ENCODE data around the gene TNIP2.

Gene TNIP2

DNA sequence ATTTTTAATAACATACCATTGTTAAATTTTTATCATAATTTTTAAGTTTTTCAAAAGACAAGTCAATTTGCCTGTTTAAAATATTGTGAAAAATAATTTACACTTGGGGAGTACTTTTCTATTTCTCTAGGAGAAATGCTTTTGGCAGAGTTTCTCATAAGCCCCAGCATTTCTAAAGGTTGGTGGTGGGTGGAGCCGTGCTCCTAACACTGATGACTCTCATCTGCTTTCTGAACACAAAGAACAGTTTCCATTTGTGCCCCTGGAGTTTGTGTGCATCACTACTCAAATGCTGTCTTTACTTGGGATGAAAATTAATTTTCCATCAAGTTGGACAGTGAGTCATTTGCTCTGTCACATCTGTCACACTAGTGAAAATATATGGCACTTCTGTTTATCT, 57.6 kb downstream of the TNIP2 start:
- Histone ChIP-seq H3K27me3 (ENCODE audit: control insufficient read depth in 1 of 2, insufficient read depth in 1 of 2, low read length in 2 of 2) (no peaks in the 10 kb centered on the region), H3K23ac (ENCODE audit: low read length in 2 of 2) (no peak overlapping the region), H4K91ac (ENCODE audit: low read length) (no peak overlapping the region), H4K8ac (ENCODE audit: low read length) (no peak overlapping the region), H2BK5ac (ENCODE audit: low read depth, low read length, poor library complexity, severe bottlenecking) (no peak overlapping the region), H3K9me3 (ENCODE audit: control insufficient read depth, low read length) (no peaks in the 10 kb centered on the region), H2BK12ac (ENCODE audit: low read length in 2 of 2) (no peak overlapping the region), H3K79me1 (replicated peaks; ENCODE audit: low read length, poor library complexity, severe bottlenecking) (peaks cover 37% of the 10 kb centered on the region), H3K14ac (ENCODE audit: low read length in 2 of 2) (no peak overlapping the region), H3K36me3 (ENCODE audit: control insufficient read depth in 1 of 2, insufficient read depth in 2 of 2, low read depth in 1 of 2, low read length in 2 of 2) (peaks cover 61 to 97% of the 10 kb centered on the region in 2 experiments), H2BK120ac (ENCODE audit: low read depth, low read length) (no peak overlapping the region), H3K4ac (ENCODE audit: low read depth in 1 of 2, low read length in 2 of 2) (no peak overlapping the region), H3K4me1 (ENCODE audit: control insufficient read depth, insufficient read depth, low read depth, low read length) (peaks cover 14% of the 10 kb centered on the region), H3K4me3 (ENCODE audit: insufficient read depth in 1 of 2, low read depth in 1 of 2, low read length in 2 of 2) (no peak overlapping the region), H3K4me2 (ENCODE audit: low read length, poor library complexity, severe bottlenecking) (no peak overlapping the region), H2BK15ac (ENCODE audit: low read depth, poor library complexity, severe bottlenecking) (no peak overlapping the region), H2AFZ (ENCODE audit: low read depth, low read length) (no peak overlapping the region), H3K27ac (ENCODE audit: low read length, poor library complexity, severe bottlenecking) (no peak overlapping the region), H3K18ac (ENCODE audit: low read depth in 1 of 2, low read length in 2 of 2) (no peak overlapping the region), H2AK5ac (ENCODE audit: low read length, severe bottlenecking) (no peak overlapping the region), H3K9ac (ENCODE audit: low read length) (no peak overlapping the region)
- DNase-seq = no peak
- WGBS = 71% methylated on average over 1 of the region's 1 CpG

DNA sequence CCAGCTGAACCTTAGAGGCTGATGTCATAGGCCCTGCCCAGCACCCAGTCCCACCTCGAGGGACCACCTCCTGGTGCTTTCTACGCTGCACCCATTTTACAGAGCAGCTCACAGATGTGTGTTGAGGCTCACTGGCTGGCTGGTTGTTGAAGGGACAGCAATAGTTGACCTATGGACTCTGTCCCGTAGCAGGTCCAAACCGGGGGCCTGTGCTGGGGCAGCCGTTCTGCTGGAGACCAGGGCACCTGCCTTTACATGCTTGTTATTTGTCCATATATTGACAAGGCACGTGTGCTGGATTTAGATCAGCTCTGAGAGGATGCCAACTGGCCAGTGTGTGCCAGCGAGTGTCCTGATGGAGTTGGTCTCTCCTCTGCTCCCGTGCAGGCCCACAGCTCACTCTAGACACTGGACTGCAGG, 58.1 kb downstream of the TNIP2 start:
- Histone ChIP-seq H3K36me3 (ENCODE audit: control insufficient read depth in 1 of 2, insufficient read depth in 2 of 2, low read depth in 1 of 2, low read length in 2 of 2) (peaks cover 60 to 97% of the 10 kb centered on the region in 2 experiments), H2BK12ac (ENCODE audit: low read length in 2 of 2) (no peak overlapping the region), H3K18ac (ENCODE audit: low read depth in 1 of 2, low read length in 2 of 2) (no peak overlapping the region), H3K4me1 (ENCODE audit: control insufficient read depth, insufficient read depth, low read depth, low read length) (peaks cover 14% of the 10 kb centered on the region), H3K4me3 (ENCODE audit: insufficient read depth in 1 of 2, low read depth in 1 of 2, low read length in 2 of 2) (no peak overlapping the region), H3K4me2 (ENCODE audit: low read length, poor library complexity, severe bottlenecking) (no peak overlapping the region), H2BK5ac (ENCODE audit: low read depth, low read length, poor library complexity, severe bottlenecking) (no peak overlapping the region), H2BK15ac (ENCODE audit: low read depth, poor library complexity, severe bottlenecking) (no peak overlapping the region), H2BK120ac (ENCODE audit: low read depth, low read length) (no peak overlapping the region), H3K23ac (ENCODE audit: low read length in 2 of 2) (no peak overlapping the region), H3K14ac (ENCODE audit: low read length in 2 of 2) (no peak overlapping the region), H3K4ac (ENCODE audit: low read depth in 1 of 2, low read length in 2 of 2) (no peak overlapping the region), H3K9me3 (ENCODE audit: control insufficient read depth, low read length) (no peaks in the 10 kb centered on the region), H2AK5ac (ENCODE audit: low read length, severe bottlenecking) (no peak overlapping the region), H3K9ac (ENCODE audit: low read length) (no peak overlapping the region), H3K79me1 (replicated peaks; ENCODE audit: low read length, poor library complexity, severe bottlenecking) (peaks cover 32% of the 10 kb centered on the region), H3K27ac (ENCODE audit: low read length, poor library complexity, severe bottlenecking) (no peak overlapping the region), H3K27me3 (ENCODE audit: control insufficient read depth in 1 of 2, insufficient read depth in 1 of 2, low read length in 2 of 2) (no peaks in the 10 kb centered on the region), H4K91ac (ENCODE audit: low read length) (no peak overlapping the region), H4K8ac (ENCODE audit: low read length) (no peak overlapping the region), H2AFZ (ENCODE audit: low read depth, low read length) (no peak overlapping the region)
- no peak for DNase-seq
- 96% methylated on average over 8 of the region's 8 CpGs for WGBS

DNA sequence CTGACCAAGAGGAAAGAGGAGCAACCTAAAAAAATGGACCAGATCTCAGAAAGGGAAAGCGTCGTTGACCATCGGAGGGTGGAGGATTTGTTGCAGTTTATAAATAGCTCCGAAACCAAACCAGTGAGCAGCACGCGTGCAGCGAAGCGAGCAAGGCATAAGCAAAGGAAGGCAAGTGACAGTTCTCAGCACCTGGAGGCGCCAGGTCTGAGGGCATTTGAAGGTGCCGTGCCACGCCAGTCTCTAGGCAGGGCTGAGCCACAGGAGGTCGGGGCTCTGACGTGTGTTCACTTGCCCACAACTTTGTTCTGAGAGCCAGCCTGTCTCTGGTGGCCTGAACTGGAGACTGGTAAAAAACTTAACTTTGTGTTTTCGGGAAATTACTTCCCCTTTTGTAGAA, 59.7 kb downstream of the TNIP2 start:
- no peak overlapping the region for H3K4me2 ChIP-seq (ENCODE audit: low read length, poor library complexity, severe bottlenecking)
- no peak overlapping the region for H4K91ac ChIP-seq (ENCODE audit: low read length)
- H3K23ac ChIP-seq (ENCODE audit: low read length in 2 of 2) = no peak overlapping the region
- H2AFZ ChIP-seq (ENCODE audit: low read depth, low read length) = no peak overlapping the region
- H3K18ac ChIP-seq (ENCODE audit: low read depth in 1 of 2, low read length in 2 of 2) = no peak overlapping the region
- H3K36me3 ChIP-seq (ENCODE audit: control insufficient read depth in 1 of 2, insufficient read depth in 2 of 2, low read depth in 1 of 2, low read length in 2 of 2) = peaks cover 61 to 97% of the 10 kb centered on the region in 2 experiments
- no peak overlapping the region for H3K27ac ChIP-seq (ENCODE audit: low read length, poor library complexity, severe bottlenecking)
- H3K27me3 ChIP-seq (ENCODE audit: control insufficient read depth in 1 of 2, insufficient read depth in 1 of 2, low read length in 2 of 2) = no peaks in the 10 kb centered on the region
- H3K79me1 ChIP-seq (replicated peaks; ENCODE audit: low read length, poor library complexity, severe bottlenecking) = peaks cover 29% of the 10 kb centered on the region
- no peak overlapping the region for H3K9ac ChIP-seq (ENCODE audit: low read length)
- 94% methylated on average over 14 of the region's 14 CpGs for WGBS
- H3K9me3 ChIP-seq (ENCODE audit: control insufficient read depth, low read length) = no peaks in the 10 kb centered on the region
- H3K4me1 ChIP-seq (ENCODE audit: control insufficient read depth, insufficient read depth, low read depth, low read length) = peaks cover 14% of the 10 kb centered on the region
- no peak overlapping the region for H4K8ac ChIP-seq (ENCODE audit: low read length)
- H2AK5ac ChIP-seq (ENCODE audit: low read length, severe bottlenecking) = no peak overlapping the region
- H2BK120ac ChIP-seq (ENCODE audit: low read depth, low read length) = no peak overlapping the region
- H3K4ac ChIP-seq (ENCODE audit: low read depth in 1 of 2, low read length in 2 of 2) = no peak overlapping the region
- DNase-seq = no peak
- H3K14ac ChIP-seq (ENCODE audit: low read length in 2 of 2) = no peak overlapping the region
- no peak overlapping the region for H2BK12ac ChIP-seq (ENCODE audit: low read length in 2 of 2)
- H2BK5ac ChIP-seq (ENCODE audit: low read depth, low read length, poor library complexity, severe bottlenecking) = no peak overlapping the region
- no peak overlapping the region for H2BK15ac ChIP-seq (ENCODE audit: low read depth, poor library complexity, severe bottlenecking)
- H3K4me3 ChIP-seq (ENCODE audit: insufficient read depth in 1 of 2, low read depth in 1 of 2, low read length in 2 of 2) = no peak overlapping the region

DNA sequence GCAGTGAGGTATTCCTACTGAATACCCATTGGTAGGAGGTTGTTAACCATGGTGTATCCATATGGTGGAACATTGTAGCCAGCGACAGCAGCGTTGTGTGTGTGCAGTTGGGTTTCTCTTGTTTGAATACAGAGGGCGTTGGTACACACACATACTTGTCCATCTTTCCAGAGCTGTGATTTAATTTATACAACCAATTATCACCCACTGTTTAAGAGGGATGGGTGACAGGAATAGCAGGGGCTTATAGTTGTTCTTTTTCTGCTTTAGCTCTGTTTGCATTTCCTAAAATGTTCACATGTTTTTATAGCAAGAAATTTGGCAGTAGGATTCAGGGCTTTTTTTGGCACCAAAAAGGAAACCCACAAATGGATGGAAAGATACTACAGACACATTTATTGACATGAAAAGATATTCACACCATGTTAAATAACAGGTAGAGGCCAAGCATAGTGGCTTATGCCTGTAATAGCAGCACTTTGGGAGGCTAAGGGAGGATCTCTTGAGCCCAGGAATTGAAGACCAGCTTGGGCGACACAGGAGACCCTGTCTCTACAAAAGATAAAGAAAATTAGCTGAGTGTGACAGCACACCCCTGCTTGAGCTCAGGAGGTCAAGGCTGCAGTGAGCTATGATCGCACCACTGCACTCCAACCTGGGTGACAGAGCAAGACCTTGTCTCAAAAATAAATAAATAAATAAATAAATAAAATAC, 60.6 kb downstream of the TNIP2 start:
- peaks cover 34% of the 10 kb centered on the region for H3K79me1 ChIP-seq (replicated peaks; ENCODE audit: low read length, poor library complexity, severe bottlenecking)
- peaks cover 16% of the 10 kb centered on the region for H3K4me1 ChIP-seq (ENCODE audit: control insufficient read depth, insufficient read depth, low read depth, low read length)
- no peak overlapping the region for H2BK15ac ChIP-seq (ENCODE audit: low read depth, poor library complexity, severe bottlenecking)
- H2BK5ac ChIP-seq (ENCODE audit: low read depth, low read length, poor library complexity, severe bottlenecking) = no peak overlapping the region
- no peak overlapping the region for H2AFZ ChIP-seq (ENCODE audit: low read depth, low read length)
- no peak overlapping the region for H3K4ac ChIP-seq (ENCODE audit: low read depth in 1 of 2, low read length in 2 of 2)
- no peak overlapping the region for H2BK120ac ChIP-seq (ENCODE audit: low read depth, low read length)
- no peak overlapping the region for H3K23ac ChIP-seq (ENCODE audit: low read length in 2 of 2)
- no peak overlapping the region for H2BK12ac ChIP-seq (ENCODE audit: low read length in 2 of 2)
- no peak overlapping the region for H3K14ac ChIP-seq (ENCODE audit: low read length in 2 of 2)
- WGBS = 100% methylated on average over 1 of the region's 5 CpGs
- H3K36me3 ChIP-seq (ENCODE audit: control insufficient read depth in 1 of 2, insufficient read depth in 2 of 2, low read depth in 1 of 2, low read length in 2 of 2) = peaks cover 66 to 97% of the 10 kb centered on the region in 2 experiments
- no peak overlapping the region for H3K9ac ChIP-seq (ENCODE audit: low read length)
- no peak overlapping the region for H4K8ac ChIP-seq (ENCODE audit: low read length)
- no peak overlapping the region for H3K4me3 ChIP-seq (ENCODE audit: insufficient read depth in 1 of 2, low read depth in 1 of 2, low read length in 2 of 2)
- DNase-seq = no peak
- H3K27ac ChIP-seq (ENCODE audit: low read length, poor library complexity, severe bottlenecking) = no peak overlapping the region
- no peaks in the 10 kb centered on the region for H3K27me3 ChIP-seq (ENCODE audit: control insufficient read depth in 1 of 2, insufficient read depth in 1 of 2, low read length in 2 of 2)
- H4K91ac ChIP-seq (ENCODE audit: low read length) = no peak overlapping the region
- H2AK5ac ChIP-seq (ENCODE audit: low read length, severe bottlenecking) = no peak overlapping the region
- H3K4me2 ChIP-seq (ENCODE audit: low read length, poor library complexity, severe bottlenecking) = no peak overlapping the region
- H3K18ac ChIP-seq (ENCODE audit: low read depth in 1 of 2, low read length in 2 of 2) = no peak overlapping the region
- H3K9me3 ChIP-seq (ENCODE audit: control insufficient read depth, low read length) = no peaks in the 10 kb centered on the region
